HepG2 (cell line): ENCODE data around the gene PDGFB.

Experiments
- KAT8 ChIP-seq: IDR thresholded peaks from 2 replicates; pipeline ENCODE4 v1.6.1; 2016; ENCODE audit warnings: missing genetic modification reagents, missing compliant biosample characterization
- POLR2AphosphoS5 ChIP-seq: IDR thresholded peaks from 2 replicates; pipeline ENCODE4 v1.6.1; 2012; ENCODE audit warnings: low read depth, low read length

- TF ChIP-seq KAT8 (no peak), POLR2AphosphoS5 (no peak)
Measured at GRCh38 chr22:39238561-39238960, 6.2 kb downstream of the PDGFB start.
